G401 (cell line): Measurements from ENCODE around the gene ARL6IP6. TPM values are rescaled to one million over a fixed set of nuclear protein-coding genes. Genes with fewer than 3 reads are reported as not detected.

ENCODE experiments used
- DNase-seq: peaks from one replicate; pipeline ENCODE4 v3.0.0-alpha.2; 2015; ENCODE audit warnings: low spot score
- in situ Hi-C: cut with HindIII; loops from 2 replicates; pipeline ENCODE4 v1.10.0; 2016; ENCODE audit warnings: low sequenced_read_pairs, mixed read lengths
- total RNA-seq: library from RNA; depleted of rRNA; stranded (reverse); fragments of >200 nt; shearing (Covaris generic); gene quantifications from 2 replicates; pipeline ENCODE4 v1.2.3, GENCODE V29; 2014; rRNA removed

The ARL6IP6 gene
- 29.2 and 39.0 TPM in 2 replicates for total RNA-seq

- in situ Hi-C loops: no loop called here
- peak; percentile 94 for DNase-seq
Measured at GRCh38 chr2:152718076-152718908, at the start of gene ARL6IP6. Gene ARL6IP6 (plus strand): TSS chr2:152718620. CDS start chr2:152718625, 5 bp downstream.

- in situ Hi-C loops: no loop called here
- no peak for DNase-seq
Measured at GRCh38 chr2:152674334-152674733, 44.1 kb upstream of the ARL6IP6 start.

GRCh38 chr2:152676461-152676860 is 42.0 kb upstream of the ARL6IP6 start:
- no peak for DNase-seq
- in situ Hi-C loops: no loop called here

GRCh38 chr2:152678808-152679207 is 39.6 kb upstream of the ARL6IP6 start:
- in situ Hi-C loops: no loop called here
- DNase-seq: no peak

GRCh38 chr2:152682663-152683062 is 35.8 kb upstream of the ARL6IP6 start:
- in situ Hi-C loops: no loop called here
- no peak for DNase-seq

- in situ Hi-C loops: no loop called here
- no peak for DNase-seq
Measured at GRCh38 chr2:152683400-152683799, 35.0 kb upstream of the ARL6IP6 start.

GRCh38 chr2:152686321-152686720 is 32.1 kb upstream of the ARL6IP6 start:
- in situ Hi-C loops: no loop called here
- no peak for DNase-seq

GRCh38 chr2:152693033-152693432 is 25.4 kb upstream of the ARL6IP6 start:
- no peak for DNase-seq
- in situ Hi-C loops: no loop called here

- in situ Hi-C loops: no loop called here
- DNase-seq: no peak
Measured at GRCh38 chr2:152694161-152694661, 24.2 kb upstream of the ARL6IP6 start.

GRCh38 chr2:152695763-152696162 is 22.7 kb upstream of the ARL6IP6 start:
- in situ Hi-C loops: no loop called here
- no peak for DNase-seq

- in situ Hi-C loops: no loop called here
- no peak for DNase-seq
Measured at GRCh38 chr2:152696476-152696875, 21.9 kb upstream of the ARL6IP6 start.

GRCh38 chr2:152701198-152701597 is 17.2 kb upstream of the ARL6IP6 start:
- no peak for DNase-seq
- in situ Hi-C loops: no loop called here

- DNase-seq: no peak
- in situ Hi-C loops: no loop called here
Measured at GRCh38 chr2:152706477-152707021, 11.9 kb upstream of the ARL6IP6 start.

- in situ Hi-C loops: no loop called here
- no peak for DNase-seq
Measured at GRCh38 chr2:152708742-152709141, 9.7 kb upstream of the ARL6IP6 start.

GRCh38 chr2:152710713-152711112 is 7.7 kb upstream of the ARL6IP6 start:
- in situ Hi-C loops: no loop called here
- no peak for DNase-seq

- in situ Hi-C loops: no loop called here
- no peak for DNase-seq
Measured at GRCh38 chr2:152715112-152715511, 3.3 kb upstream of the ARL6IP6 start.

- in situ Hi-C loops: no loop called here
- DNase-seq: no peak
Measured at GRCh38 chr2:152715854-152716428, 2.5 kb upstream of the ARL6IP6 start.

GRCh38 chr2:152716805-152717227 is 1.6 kb upstream of the ARL6IP6 start:
- in situ Hi-C loops: no loop called here

GRCh38 chr2:152717228-152718075 is 968 bp upstream of the ARL6IP6 start, which contains the start of gene PRPF40A:
Gene PRPF40A (minus strand): TSS chr2:152717461. CDS start chr2:152717439, 22 bp downstream.
- DNase-seq: peak; percentile 98
- in situ Hi-C loops: no loop called here

More at GRCh38 chr2:152716805-152717227, 1.6 kb upstream of the ARL6IP6 start:
- no peak for DNase-seq
